ENCODE measurements around the gene ADGRA3. TPM values are rescaled to one million over a fixed set of nuclear protein-coding genes. Genes with fewer than 3 reads are reported as not detected.
A peak's percentile ranks its signal among the peaks of the same experiment; 100 is the strongest.

Gene ADGRA3
- total RNA-seq, 5 donors from 2014 or later (not counting 1 experiment from before 2014, with no cell fraction given): 0.59 to 3.6 (median 1.8) TPM

DNA sequence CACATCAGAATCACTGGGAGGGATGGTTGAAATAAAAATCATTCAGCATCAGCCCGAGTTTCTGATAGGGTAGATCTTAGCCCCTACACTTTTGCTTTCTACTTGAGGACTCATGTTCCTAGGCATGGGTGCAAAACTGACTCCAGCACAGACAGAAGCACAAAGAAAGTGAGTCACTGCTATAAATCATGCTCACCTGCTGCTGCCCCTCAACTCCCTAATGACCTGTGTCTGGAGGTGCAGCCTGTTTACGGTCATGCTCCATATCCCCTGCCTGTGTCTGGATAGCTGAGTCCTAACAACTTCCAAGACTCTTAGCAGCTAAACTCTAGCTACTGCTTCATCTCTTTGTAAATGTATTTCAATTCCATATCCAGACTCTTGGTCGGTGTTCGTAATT is 57.8 kb downstream of the ADGRA3 start:
- Mint-ChIP-seq H3K4me1 (peaks cover 0 to 7% (median 0%) of the 10 kb centered on the region in 3 donors), H3K36me3 (no peaks in the 10 kb centered on the region), H3K27me3 (no peaks in the 10 kb centered on the region), H3K4me3 (no peak overlapping the region), H3K9me3 (no peaks in the 10 kb centered on the region), H3K27ac (no peak overlapping the region)
- no peak overlapping the region for H3K4me3 ChIP-seq (ENCODE audit: control insufficient read depth in 1 of 2, extremely low read depth in 1 of 2, low read length in 1 of 2)
- no peak for DNase-seq
- no peaks in the 10 kb centered on the region for H3K36me3 ChIP-seq (ENCODE audit: control insufficient read depth in 2 of 2, extremely low read depth in 1 of 2, insufficient read depth in 1 of 2, low read length in 1 of 2)
- CTCF ChIA-PET: no interaction called here
- no peaks in the 10 kb centered on the region for H3K9me3 ChIP-seq
- H3K27ac ChIP-seq (ENCODE audit: low read length): no peak overlapping the region
- ATAC-seq (replicated peaks in 1 of 4): no peak
- H3K4me1 ChIP-seq (ENCODE audit: control insufficient read depth in 1 of 2, extremely low read depth in 1 of 2, insufficient read depth in 2 of 2, low read length in 2 of 2): no peaks in the 10 kb centered on the region
- 100% methylated on average over 3 of the region's 4 CpGs for WGBS (ENCODE audit: insufficient coverage)
- POLR2A ChIA-PET: no interaction called here
- no peaks in the 10 kb centered on the region for H3K27me3 ChIP-seq (replicated peaks in 1 of 2; ENCODE audit: control insufficient read depth in 2 of 2, extremely low read depth in 1 of 2, insufficient read depth in 2 of 2, low read length in 1 of 2)

DNA sequence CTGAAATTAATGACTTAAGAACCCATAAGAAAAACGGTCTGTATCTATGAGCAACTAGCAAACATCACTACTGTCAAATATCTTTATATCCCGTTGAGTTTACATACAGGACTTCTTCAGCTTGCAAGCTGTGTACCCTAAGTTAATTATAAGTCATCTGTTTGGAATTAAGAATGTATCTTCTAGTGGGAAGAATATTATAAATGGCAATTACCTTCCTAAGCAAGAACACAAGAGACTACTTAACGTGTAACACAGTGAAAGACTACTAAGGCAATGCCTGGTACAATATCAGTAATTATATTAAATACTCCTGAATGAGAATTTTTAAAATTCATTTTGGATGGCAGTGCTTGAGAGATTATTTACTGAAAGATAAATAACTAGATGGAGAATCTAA is 58.5 kb downstream of the ADGRA3 start:
- no peak overlapping the region for H3K27ac Mint-ChIP-seq
- DNase-seq: no peak
- H3K27me3 Mint-ChIP-seq: no peaks in the 10 kb centered on the region
- H3K4me3 ChIP-seq (ENCODE audit: control insufficient read depth in 1 of 2, extremely low read depth in 1 of 2, low read length in 1 of 2): no peak overlapping the region
- no CpG with 5 or more reads among the region's 3 CpGs for WGBS (ENCODE audit: insufficient coverage)
- CTCF ChIA-PET: no interaction called here
- POLR2A ChIA-PET: no interaction called here
- H3K9me3 Mint-ChIP-seq: no peaks in the 10 kb centered on the region
- H3K36me3 Mint-ChIP-seq: no peaks in the 10 kb centered on the region
- no peak overlapping the region for H3K27ac ChIP-seq (ENCODE audit: low read length)
- no peaks in the 10 kb centered on the region for H3K36me3 ChIP-seq (ENCODE audit: control insufficient read depth in 2 of 2, extremely low read depth in 1 of 2, insufficient read depth in 1 of 2, low read length in 1 of 2)
- H3K27me3 ChIP-seq (replicated peaks in 1 of 2; ENCODE audit: control insufficient read depth in 2 of 2, extremely low read depth in 1 of 2, insufficient read depth in 2 of 2, low read length in 1 of 2): no peaks in the 10 kb centered on the region
- H3K4me1 ChIP-seq (ENCODE audit: control insufficient read depth in 1 of 2, extremely low read depth in 1 of 2, insufficient read depth in 2 of 2, low read length in 2 of 2): no peaks in the 10 kb centered on the region
- ATAC-seq (replicated peaks in 1 of 4): no peak
- H3K4me1 Mint-ChIP-seq: peaks cover 0 to 7% (median 0%) of the 10 kb centered on the region in 3 donors
- H3K9me3 ChIP-seq: no peaks in the 10 kb centered on the region
- no peak overlapping the region for H3K4me3 Mint-ChIP-seq

DNA sequence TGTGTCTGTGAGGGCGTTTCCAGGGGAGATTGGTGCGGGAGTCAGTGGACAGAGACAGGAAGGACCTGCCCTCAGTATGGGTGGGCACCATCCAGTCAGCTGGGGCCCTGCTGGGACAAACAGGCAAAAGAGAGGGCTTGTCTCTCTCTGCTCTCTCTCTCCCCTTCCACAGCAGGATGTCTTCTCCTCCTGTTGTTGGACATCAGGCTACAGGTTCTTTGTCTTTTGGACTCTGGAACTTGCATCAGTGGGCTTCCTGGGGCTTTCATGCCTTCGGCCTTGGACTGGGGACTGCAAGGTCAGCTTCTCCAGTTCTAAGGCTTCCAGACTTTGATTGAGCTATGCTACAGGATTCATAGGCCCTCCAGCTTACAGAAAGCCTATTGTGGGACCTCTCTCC is 59.6 kb downstream of the ADGRA3 start:
- WGBS (ENCODE audit: insufficient coverage): 100% methylated on average over 1 of the region's 3 CpGs
- no peaks in the 10 kb centered on the region for H3K4me1 ChIP-seq (ENCODE audit: control insufficient read depth in 1 of 2, extremely low read depth in 1 of 2, insufficient read depth in 2 of 2, low read length in 2 of 2)
- H3K27me3 Mint-ChIP-seq: no peaks in the 10 kb centered on the region
- no peak overlapping the region for H3K27ac Mint-ChIP-seq
- H3K4me3 ChIP-seq (ENCODE audit: control insufficient read depth in 1 of 2, extremely low read depth in 1 of 2, low read length in 1 of 2): no peak overlapping the region
- H3K27ac ChIP-seq (ENCODE audit: low read length): no peak overlapping the region
- no peaks in the 10 kb centered on the region for H3K36me3 ChIP-seq (ENCODE audit: control insufficient read depth in 2 of 2, extremely low read depth in 1 of 2, insufficient read depth in 1 of 2, low read length in 1 of 2)
- H3K36me3 Mint-ChIP-seq: no peaks in the 10 kb centered on the region
- ATAC-seq (replicated peaks in 1 of 4) (no peak), DNase-seq (no peak)
- H3K9me3 ChIP-seq: no peaks in the 10 kb centered on the region
- no peaks in the 10 kb centered on the region for H3K9me3 Mint-ChIP-seq
- H3K27me3 ChIP-seq (replicated peaks in 1 of 2; ENCODE audit: control insufficient read depth in 2 of 2, extremely low read depth in 1 of 2, insufficient read depth in 2 of 2, low read length in 1 of 2): no peaks in the 10 kb centered on the region
- CTCF ChIA-PET: no interaction called here
- H3K4me3 Mint-ChIP-seq: no peak overlapping the region
- H3K4me1 Mint-ChIP-seq: peaks cover 0 to 7% (median 0%) of the 10 kb centered on the region in 3 donors
- POLR2A ChIA-PET: no interaction called here

DNA sequence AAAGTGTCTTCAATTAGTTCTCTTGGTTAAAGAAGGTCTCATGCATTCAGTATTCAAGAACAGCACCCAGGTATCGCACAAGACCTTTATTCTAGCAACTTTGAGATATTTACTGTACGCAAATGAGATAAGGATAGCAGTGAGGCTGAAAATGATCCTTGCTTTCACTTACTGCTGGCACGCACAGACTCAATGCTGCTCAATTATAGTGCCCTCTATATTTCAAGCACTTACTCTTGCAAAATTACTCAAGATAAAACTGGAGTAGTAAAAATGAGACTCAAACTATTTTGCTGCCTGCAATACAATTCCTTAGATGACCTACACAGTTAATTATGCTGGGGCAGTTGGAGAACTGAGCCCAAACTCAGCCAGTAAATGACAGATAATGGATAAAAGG is 60.9 kb downstream of the ADGRA3 start:
- no peak for ATAC-seq (replicated peaks in 1 of 4)
- Mint-ChIP-seq H3K4me3 (no peak overlapping the region), H3K36me3 (no peaks in the 10 kb centered on the region), H3K4me1 (peaks cover 0 to 7% (median 0%) of the 10 kb centered on the region in 3 donors), H3K9me3 (no peaks in the 10 kb centered on the region), H3K27ac (no peak overlapping the region), H3K27me3 (no peaks in the 10 kb centered on the region)
- no peak overlapping the region for H3K27ac ChIP-seq (ENCODE audit: low read length)
- ChIA-PET POLR2A (no interaction called here), CTCF (no interaction called here)
- no peaks in the 10 kb centered on the region for H3K27me3 ChIP-seq (replicated peaks in 1 of 2; ENCODE audit: control insufficient read depth in 2 of 2, extremely low read depth in 1 of 2, insufficient read depth in 2 of 2, low read length in 1 of 2)
- DNase-seq: no peak
- H3K36me3 ChIP-seq (ENCODE audit: control insufficient read depth in 2 of 2, extremely low read depth in 1 of 2, insufficient read depth in 1 of 2, low read length in 1 of 2): no peaks in the 10 kb centered on the region
- WGBS (ENCODE audit: insufficient coverage): no CpG with 5 or more reads among the region's 3 CpGs
- H3K4me3 ChIP-seq (ENCODE audit: control insufficient read depth in 1 of 2, extremely low read depth in 1 of 2, low read length in 1 of 2): no peak overlapping the region
- no peaks in the 10 kb centered on the region for H3K9me3 ChIP-seq
- no peaks in the 10 kb centered on the region for H3K4me1 ChIP-seq (ENCODE audit: control insufficient read depth in 1 of 2, extremely low read depth in 1 of 2, insufficient read depth in 2 of 2, low read length in 2 of 2)

DNA sequence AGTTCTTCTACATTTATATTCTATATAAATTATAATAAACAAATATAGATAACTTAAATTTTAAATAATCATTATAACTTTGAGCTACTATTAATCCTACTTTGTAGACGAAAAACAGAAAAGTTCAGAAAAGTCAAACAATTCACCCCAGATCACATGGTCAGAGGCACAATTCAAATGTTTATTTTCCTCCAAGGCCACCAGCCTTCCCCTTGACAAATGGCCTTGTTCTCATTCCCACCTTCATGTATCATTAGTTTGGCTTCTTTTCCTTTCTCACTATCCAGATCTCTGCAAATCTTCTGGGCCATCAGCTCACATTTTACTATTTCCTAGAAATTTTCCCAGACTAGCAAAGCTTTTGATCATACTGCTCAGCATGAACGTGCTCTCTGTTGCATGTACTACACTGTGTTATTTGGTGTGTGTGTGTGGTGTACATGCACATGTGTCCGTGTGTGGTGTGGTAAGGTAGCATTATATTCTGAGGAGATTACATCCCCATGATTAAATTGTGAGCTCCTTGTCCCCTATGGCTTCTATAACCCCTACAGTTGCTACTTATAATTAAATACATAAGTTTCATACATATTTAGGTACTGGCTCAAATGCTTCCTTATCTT is 61.5 kb downstream of the ADGRA3 start:
- Histone ChIP-seq H3K4me1 (ENCODE audit: control insufficient read depth in 1 of 2, extremely low read depth in 1 of 2, insufficient read depth in 2 of 2, low read length in 2 of 2) (no peaks in the 10 kb centered on the region), H3K9me3 (no peaks in the 10 kb centered on the region), H3K27ac (ENCODE audit: low read length) (no peak overlapping the region), H3K4me3 (ENCODE audit: control insufficient read depth in 1 of 2, extremely low read depth in 1 of 2, low read length in 1 of 2) (no peak overlapping the region), H3K27me3 (replicated peaks in 1 of 2; ENCODE audit: control insufficient read depth in 2 of 2, extremely low read depth in 1 of 2, insufficient read depth in 2 of 2, low read length in 1 of 2) (no peaks in the 10 kb centered on the region), H3K36me3 (ENCODE audit: control insufficient read depth in 2 of 2, extremely low read depth in 1 of 2, insufficient read depth in 1 of 2, low read length in 1 of 2) (no peaks in the 10 kb centered on the region)
- ATAC-seq (replicated peaks in 1 of 4): no peak
- no peaks in the 10 kb centered on the region for H3K27me3 Mint-ChIP-seq
- CTCF ChIA-PET: interaction anchor here in 1 of 2 donors (1.0 to 1.5 kb wide), 2 partner anchors 8 to 189 kb away, joined by 3 to 5 read pairs; no protein-coding TSS in a partner anchor
- H3K9me3 Mint-ChIP-seq: no peaks in the 10 kb centered on the region
- no peak overlapping the region for H3K4me3 Mint-ChIP-seq
- POLR2A ChIA-PET: interaction anchor here in 1 of 2 donors (0.7 kb wide), 1 partner anchor 10 kb away, joined by 3 read pairs; no protein-coding TSS in a partner anchor
- no peak for DNase-seq
- no peaks in the 10 kb centered on the region for H3K36me3 Mint-ChIP-seq
- no peak overlapping the region for H3K27ac Mint-ChIP-seq
- H3K4me1 Mint-ChIP-seq: peaks cover 0 to 7% (median 0%) of the 10 kb centered on the region in 3 donors
- 100% methylated on average over 1 of the region's 3 CpGs for WGBS (ENCODE audit: insufficient coverage)

DNA sequence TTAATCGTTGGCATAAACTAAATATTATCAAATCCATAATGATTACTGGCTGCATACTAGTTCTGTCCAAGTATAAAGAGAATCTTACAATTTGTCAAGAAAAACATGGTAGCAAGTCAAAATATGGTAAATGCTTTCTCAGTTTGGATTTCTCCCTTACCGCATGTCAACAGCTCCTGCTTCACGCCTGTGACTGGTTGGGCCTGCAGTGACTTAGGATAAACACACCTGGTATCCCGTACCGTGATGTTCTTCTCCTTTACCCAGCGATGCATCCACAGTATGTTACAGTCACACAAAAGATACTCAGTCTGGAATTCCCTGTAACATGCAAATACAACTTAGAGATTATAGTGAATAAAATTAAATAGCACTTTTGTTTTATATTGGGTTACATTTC is 71.1 kb downstream of the ADGRA3 start:
- no peaks in the 10 kb centered on the region for H3K27me3 Mint-ChIP-seq
- H3K36me3 Mint-ChIP-seq: no peaks in the 10 kb centered on the region
- CTCF ChIA-PET: no interaction called here
- H3K4me1 Mint-ChIP-seq: peaks cover 14 to 35% (median 19%) of the 10 kb centered on the region in 3 donors
- peak overlapping the region; percentile 43 to 91 for H3K27ac Mint-ChIP-seq
- ATAC-seq (replicated peaks in 1 of 4): no peak
- no peaks in the 10 kb centered on the region for H3K36me3 ChIP-seq (ENCODE audit: control insufficient read depth in 2 of 2, extremely low read depth in 1 of 2, insufficient read depth in 1 of 2, low read length in 1 of 2)
- no peaks in the 10 kb centered on the region for H3K9me3 Mint-ChIP-seq
- no peak overlapping the region for H3K27ac ChIP-seq (ENCODE audit: low read length)
- H3K4me3 ChIP-seq (ENCODE audit: control insufficient read depth in 1 of 2, extremely low read depth in 1 of 2, low read length in 1 of 2): no peak overlapping the region
- H3K9me3 ChIP-seq: no peaks in the 10 kb centered on the region
- peak overlapping the region in 2 of 3 donors; percentile 4 to 69 for H3K4me3 Mint-ChIP-seq
- no CpG with 5 or more reads among the region's 6 CpGs for WGBS (ENCODE audit: insufficient coverage)
- peaks cover 0 to 23% of the 10 kb centered on the region in 2 experiments for H3K4me1 ChIP-seq (ENCODE audit: control insufficient read depth in 1 of 2, extremely low read depth in 1 of 2, insufficient read depth in 2 of 2, low read length in 2 of 2)
- POLR2A ChIA-PET: interaction anchor here in 1 of 2 donors (0.6 kb wide), 1 partner anchor 9 kb away, joined by 3 read pairs; no protein-coding TSS in a partner anchor
- no peaks in the 10 kb centered on the region for H3K27me3 ChIP-seq (replicated peaks in 1 of 2; ENCODE audit: control insufficient read depth in 2 of 2, extremely low read depth in 1 of 2, insufficient read depth in 2 of 2, low read length in 1 of 2)
- no peak for DNase-seq

Data from T-cell (primary cell).